H1 (cell line): ENCODE measurements around the gene ATG7. TPM values are rescaled to one million over a fixed set of nuclear protein-coding genes. Genes with fewer than 3 reads are reported as not detected.

Source experiments
- CTCF ChIA-PET: fragments of 300-600 bp; sonication (Branson Sonifier 250); formaldehyde crosslinking; loops from one replicate; lab custom pipeline; 2021; ENCODE audit not compliant: partially characterized antibody; lab: Charles Lee
- POLR2A ChIA-PET: fragments of 300-600 bp; sonication (Branson Sonifier 250); formaldehyde crosslinking; loops from one replicate; lab custom pipeline; 2021; ENCODE audit warnings: inconsistent platforms; ENCODE audit not compliant: partially characterized antibody; lab: Charles Lee
- DNase-seq, 2 experiments: peaks; one replicate each; pipeline versions ENCODE4 v3.0.0 to v3.0.0-alpha.2; 2010 to 2022; ENCODE audit warnings: low spot score in 2 of 2, low read depth in 1 of 2, mixed read lengths in 1 of 2
- FAIRE-seq: peaks from 2 replicates; lab custom pipeline; 2011; peaks lifted over from hg19 to GRCh38; lab: Jason Lieb, UNC
- H2AFZ ChIP-seq: 2 replicates; pipeline ENCODE4 v1.8.1; 2012; ENCODE audit warnings: low read length, inconsistent platforms
- H2AK5ac ChIP-seq: 2 replicates; pipeline ENCODE4 v1.6.1; 2013; ENCODE audit warnings: low read depth, low read length
- H2BK120ac ChIP-seq: replicated peaks from 2 replicates; pipeline ENCODE3; 2013; ENCODE audit warnings: low read depth, low read length, inconsistent platforms
- H2BK12ac ChIP-seq: 2 replicates; pipeline ENCODE4 v1.6.1; 2013; ENCODE audit warnings: low read depth, low read length
- H2BK15ac ChIP-seq: 2 replicates; pipeline ENCODE4 v1.6.1; 2013; ENCODE audit warnings: low read length
- H2BK20ac ChIP-seq: 2 replicates; pipeline ENCODE4 v1.6.1; 2013; ENCODE audit warnings: low read length
- H2BK5ac ChIP-seq: 2 replicates; pipeline ENCODE4 v1.6.1; 2013; ENCODE audit warnings: low read depth, low read length
- H3K14ac ChIP-seq: 2 replicates; pipeline ENCODE4 v1.6.1; 2013; ENCODE audit warnings: inconsistent platforms; ENCODE audit not compliant: insufficient read length
- H3K18ac ChIP-seq: 2 replicates; pipeline ENCODE4 v1.6.1; 2013; ENCODE audit warnings: low read length; ENCODE audit errors: extremely low read depth
- H3K23ac ChIP-seq: 2 replicates; pipeline ENCODE4 v1.6.1; 2013; ENCODE audit warnings: inconsistent platforms; ENCODE audit not compliant: insufficient read length
- H3K23me2 ChIP-seq: 2 replicates; pipeline ENCODE4 v1.6.1; 2013; ENCODE audit warnings: low read depth, low read length
- H3K27ac ChIP-seq: 2 replicates; pipeline ENCODE4 v1.6.1; 2011; ENCODE audit warnings: low read depth, low read length, inconsistent platforms
- H3K27me3 ChIP-seq, 4 experiments: replicated peaks in 1 of 4; 1 replicate in 1 of 4; 2 replicates in 3 of 4; pipeline versions ENCODE4 v1.6.1 to v1.8.1; 2011 to 2013; ENCODE audit warnings: low read length in 3 of 4, mild to moderate bottlenecking in 3 of 4, inconsistent platforms in 2 of 4, mixed read lengths in 2 of 4, moderate library complexity in 1 of 4; ENCODE audit not compliant: control insufficient read depth in 3 of 4, insufficient read depth in 3 of 4; ENCODE audit errors: extremely low read depth in 1 of 4
- H3K36me3 ChIP-seq, 4 experiments: 2 replicates each; pipeline versions ENCODE4 v1.6.1 to v1.8.1; 2011 to 2013; ENCODE audit warnings: mild to moderate bottlenecking in 4 of 4, low read length in 3 of 4, moderate library complexity in 2 of 4, control low read depth in 1 of 4, inconsistent platforms in 1 of 4; ENCODE audit not compliant: insufficient read depth in 4 of 4, control insufficient read depth in 2 of 4
- H3K4ac ChIP-seq: replicated peaks from 2 replicates; pipeline ENCODE3; 2013; ENCODE audit warnings: low read length, low read depth, mixed read lengths, inconsistent platforms; ENCODE audit not compliant: insufficient read length
- H3K4me1 ChIP-seq, 4 experiments: replicated peaks in 1 of 4; 1 replicate in 1 of 4; 2 replicates in 3 of 4; pipeline versions ENCODE4 v1.6.1 to v1.8.1; 2011 to 2013; ENCODE audit warnings: low read length in 3 of 4, inconsistent platforms in 2 of 4, mixed read lengths in 1 of 4; ENCODE audit not compliant: insufficient read depth in 4 of 4, control insufficient read depth in 3 of 4
- H3K4me2 ChIP-seq, 2 experiments: 2 replicates each; pipeline versions ENCODE4 v1.6.1 to v1.8.1; 2011 to 2013; ENCODE audit warnings: low read depth in 2 of 2, low read length in 2 of 2, control low read depth in 1 of 2, inconsistent platforms in 1 of 2, mild to moderate bottlenecking in 1 of 2; ENCODE audit not compliant: insufficient read depth in 1 of 2
- H3K4me3 ChIP-seq, 4 experiments: fragments of 200-600, 300-600 bp in 1 of 4; sonication (generic), shearing (Covaris generic), sonication (Bioruptor Twin) in 1 of 4; 2 replicates each; pipeline versions ENCODE4 v1.5.1 to v1.8.1; 2011 to 2016; ENCODE audit warnings: low read length in 4 of 4, low read depth in 3 of 4, control low read depth in 2 of 4, inconsistent platforms in 2 of 4, mild to moderate bottlenecking in 2 of 4, mixed read lengths in 1 of 4, moderate library complexity in 1 of 4; ENCODE audit not compliant: insufficient read depth in 2 of 4; ENCODE audit errors: extremely low read depth in 1 of 4
- H3K56ac ChIP-seq: replicated peaks from 2 replicates; pipeline ENCODE3; 2013; ENCODE audit warnings: low read depth, mild to moderate bottlenecking, mixed read lengths, low read length, inconsistent platforms; ENCODE audit not compliant: insufficient read length
- H3K79me1 ChIP-seq: 2 replicates; pipeline ENCODE4 v1.6.1; 2013; ENCODE audit warnings: low read depth, low read length, control low read depth
- H3K79me2 ChIP-seq, 2 experiments: 2 replicates each; pipeline versions ENCODE4 v1.6.1 to v1.8.1; 2012 to 2013; ENCODE audit warnings: low read length in 2 of 2, mild to moderate bottlenecking in 2 of 2, inconsistent platforms in 1 of 2; ENCODE audit not compliant: insufficient read depth in 2 of 2, control insufficient read depth in 1 of 2
- H3K9ac ChIP-seq, 4 experiments: replicated peaks in 1 of 4; 1 replicate in 1 of 4; 2 replicates in 3 of 4; pipeline versions ENCODE4 v1.6.1 to v1.8.1; 2011 to 2013; ENCODE audit warnings: low read depth in 3 of 4, low read length in 3 of 4, control low read depth in 2 of 4, mild to moderate bottlenecking in 2 of 4, moderate library complexity in 2 of 4, inconsistent platforms in 1 of 4; ENCODE audit errors: extremely low read depth in 1 of 4
- H3K9me3 ChIP-seq, 2 experiments: 2 replicates each; pipeline versions ENCODE4 v1.6.1 to v1.8.1; 2012 to 2013; ENCODE audit warnings: mild to moderate bottlenecking in 2 of 2, moderate library complexity in 2 of 2, control low read depth in 1 of 2, inconsistent platforms in 1 of 2, low read depth in 1 of 2, low read length in 1 of 2, mixed read lengths in 1 of 2; ENCODE audit not compliant: insufficient read depth in 2 of 2
- H4K20me1 ChIP-seq, 2 experiments: replicated peaks in 1 of 2; 2 replicates each; pipeline versions ENCODE3 to v1.8.1; 2011 to 2013; ENCODE audit warnings: inconsistent platforms in 2 of 2, low read length in 2 of 2, mild to moderate bottlenecking in 1 of 2; ENCODE audit not compliant: insufficient read depth in 2 of 2, control insufficient read depth in 1 of 2
- H4K5ac ChIP-seq: 2 replicates; pipeline ENCODE4 v1.6.1; 2013; ENCODE audit warnings: low read length, low read depth, mixed read lengths, inconsistent platforms; ENCODE audit not compliant: insufficient read length
- H4K8ac ChIP-seq: 2 replicates; pipeline ENCODE4 v1.8.0; 2013; ENCODE audit warnings: mild to moderate bottlenecking, moderate library complexity, low read length, inconsistent platforms; ENCODE audit not compliant: insufficient read depth; ENCODE audit errors: extremely low read depth
- H4K91ac ChIP-seq: replicated peaks from 2 replicates; pipeline ENCODE3; 2013; ENCODE audit warnings: low read length, mixed read lengths, inconsistent platforms; ENCODE audit not compliant: insufficient read length
- BCL11A ChIP-seq, 2 experiments: IDR thresholded peaks; one replicate each; pipeline ENCODE4 v1.6.1; 2011; ENCODE audit warnings: low read depth in 2 of 2, low read length in 2 of 2, mild to moderate bottlenecking in 2 of 2
- BRCA1 ChIP-seq: IDR thresholded peaks from 2 replicates; pipeline ENCODE4 v1.6.1; 2012; ENCODE audit warnings: low read depth, low read length, improper control_type of control experiment
- FOSL1 ChIP-seq: IDR thresholded peaks from 2 replicates; pipeline ENCODE4 v1.6.1; 2011; ENCODE audit warnings: mild to moderate bottlenecking, low read depth, low read length, moderate library complexity; ENCODE audit not compliant: insufficient read depth
- HDAC6 ChIP-seq: IDR thresholded peaks from one replicate; pipeline ENCODE4 v1.7.1; 2012; ENCODE audit warnings: low read depth, mild to moderate bottlenecking, inconsistent platforms, low read length, moderate library complexity
- JUN ChIP-seq: IDR thresholded peaks from 2 replicates; pipeline ENCODE4 v1.6.1; 2011; ENCODE audit warnings: low read depth, mild to moderate bottlenecking, improper control_type of control experiment, low read length
- KDM1A ChIP-seq: fragments of 200-600, 300-600 bp; sonication (generic); IDR thresholded peaks from 2 replicates; pipeline ENCODE4 v1.7.1; 2016; ENCODE audit warnings: mild to moderate bottlenecking, low read length, borderline replicate concordance
- NANOG ChIP-seq: IDR thresholded peaks from 2 replicates; pipeline ENCODE4 v1.6.1; 2011; ENCODE audit warnings: low read length, low read depth, mild to moderate bottlenecking, inconsistent platforms; ENCODE audit not compliant: insufficient read depth, poor library complexity, severe bottlenecking
- POU5F1 ChIP-seq: IDR thresholded peaks from 2 replicates; pipeline ENCODE4 v1.6.1; 2011; ENCODE audit warnings: low read depth, mild to moderate bottlenecking, low read length, moderate library complexity
- RBBP5 ChIP-seq: IDR thresholded peaks from 2 replicates; pipeline ENCODE4 v1.7.1; 2012; ENCODE audit warnings: low read depth, mild to moderate bottlenecking, inconsistent platforms, low read length, moderate library complexity, borderline replicate concordance
- TBP ChIP-seq: IDR thresholded peaks from 2 replicates; pipeline ENCODE4 v1.6.1; 2011; ENCODE audit warnings: low read depth, low read length, improper control_type of control experiment
- WGBS, 2 experiments: shearing (Covaris generic) in 1 of 2; methylation state at CpG; one replicate each; pipeline versions ENCODE4 v1.1.6 to v1.1.7; 2013 to 2015; ENCODE audit warnings: low lambda C conversion rate in 2 of 2, mixed read lengths in 2 of 2, inconsistent platforms in 1 of 2, low coverage in 1 of 2, missing lambda C conversion rate in 1 of 2; ENCODE audit not compliant: insufficient replicate concordance in 2 of 2, insufficient coverage in 1 of 2, insufficient read length in 1 of 2; ENCODE audit errors: extremely low coverage in 1 of 2, missing lambda C conversion rate in 1 of 2; 5-methylcytosine and 5-hydroxymethylcytosine counted together
- polyA plus RNA-seq, 7 experiments: library from polyadenylated mRNA; depleted of rRNA in 3 of 7; stranded (reverse) in 5 of 7; unstranded in 2 of 7; fragments of >200 nt in 5 of 7; fragments of 200-250 nt in 2 of 7; gene quantifications; 1 replicate in 5 of 7; 2 replicates in 1 of 7; 4 replicates in 1 of 7; pipeline versions ENCODE4 v1.2.1 to v1.2.3, GENCODE V29; 2011 to 2013; ENCODE audit warnings: missing spikeins in 2 of 7, mixed read lengths in 2 of 7
- total RNA-seq: library from RNA; stranded (reverse); fragmentation: NEBNext Ultra II Directional; extraction: Animal tissue kit (Norgen Biotek cat#: 25700); gene quantifications from 2 replicates; pipeline ENCODE4 v1.2.1, GENCODE V29; 2021
- TF ChIP-seq, protein P1 (sequence below): IDR thresholded peaks from 2 replicates; pipeline ENCODE4 v1.6.1; 2012; ENCODE audit warnings: inconsistent platforms

Gene ATG7
- total and polyA plus RNA-seq, 2 of the 8 experiments (the other 6 are each of a cell fraction or from before 2014, with no cell fraction given): 15.0 to 19.1 TPM

DNA sequence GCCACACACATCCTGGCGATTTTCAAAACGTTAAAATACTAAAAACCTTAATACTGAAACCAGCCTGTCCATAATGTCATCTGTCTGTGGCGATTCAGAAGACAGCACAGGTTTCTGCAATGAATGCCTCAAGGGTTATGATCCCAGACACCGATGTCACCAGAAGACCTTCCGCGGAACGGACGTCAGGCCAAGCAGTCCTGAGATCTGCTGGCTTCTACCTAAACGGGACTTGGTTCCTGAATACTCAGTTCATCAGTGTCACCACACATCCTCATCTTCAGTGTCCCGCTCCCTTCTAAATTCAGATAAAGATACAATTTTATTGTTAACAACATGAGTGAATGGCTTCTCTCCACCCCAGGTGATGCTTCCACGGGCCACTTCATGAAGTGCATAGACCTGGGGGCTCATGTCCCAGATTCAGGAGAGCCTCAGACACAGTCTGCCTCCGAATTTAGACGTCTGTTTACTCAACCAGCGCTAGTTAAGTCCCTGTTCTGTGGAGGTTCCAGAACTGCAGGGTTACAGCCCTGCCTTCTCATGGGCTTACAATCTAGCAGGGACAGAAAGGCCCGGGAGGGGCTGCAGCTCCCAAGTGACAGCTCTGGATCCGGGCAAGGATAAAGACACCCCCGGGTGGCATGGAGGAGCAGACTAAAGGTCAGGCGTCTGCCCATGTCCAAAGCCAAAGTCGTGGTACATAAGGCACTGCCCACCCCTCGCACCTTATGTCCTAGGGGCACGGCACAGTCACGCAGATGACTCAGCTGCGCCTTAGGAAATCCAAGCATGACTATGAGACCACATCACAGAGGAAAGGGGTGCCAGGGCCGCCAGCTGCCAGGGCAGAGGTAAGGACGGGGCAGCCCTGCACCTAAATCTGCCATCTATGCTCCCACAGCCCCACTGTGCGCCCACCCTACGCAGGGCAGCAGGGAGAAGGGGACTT, 295.6 kb downstream of the ATG7 start:
- Histone ChIP-seq H3K4ac (no peak overlapping the region), H2AK5ac (no peak overlapping the region), H2BK12ac (no peak overlapping the region), H3K27ac (no peak overlapping the region), H3K23ac (no peak overlapping the region), H2BK5ac (no peak overlapping the region), H3K36me3 (peaks cover 0 to 14% (median 0%) of the 10 kb centered on the region in 4 experiments; a peak in 5 of 8 replicates), H3K4me3 (no peak overlapping the region), H3K56ac (no peak overlapping the region), H4K5ac (no peak overlapping the region), H3K9ac (no peak overlapping the region), H3K27me3 (no peaks in the 10 kb centered on the region), H4K91ac (no peak overlapping the region), H3K79me1 (peaks cover 21% of the 10 kb centered on the region), H3K14ac (no peak overlapping the region), H3K4me1 (no peaks in the 10 kb centered on the region), H3K4me2 (no peak overlapping the region), H3K18ac (no peak overlapping the region; the same call in 1 of the 2 replicates), H2BK120ac (no peak overlapping the region), H2BK15ac (no peak overlapping the region), H3K9me3 (no peaks in the 10 kb centered on the region), H4K20me1 (peaks cover 15 to 26% of the 10 kb centered on the region in 2 experiments), H2BK20ac (no peak overlapping the region), H2AFZ (no peak overlapping the region), H4K8ac (no peak overlapping the region), H3K79me2 (peaks cover 0 to 43% of the 10 kb centered on the region in 2 experiments; a peak in 2 of 4 replicates), H3K23me2 (no peaks in the 10 kb centered on the region; the same call in 1 of the 2 replicates)
- 90% methylated on average over 27 of the region's 27 CpGs; no CpG with 5 or more reads in 1 of the 2 experiments for WGBS, 2 experiments
- POLR2A ChIA-PET: interaction anchor here (0.7 kb wide), 1 partner anchor 26 kb away, joined by 3 read pairs; no protein-coding TSS in a partner anchor
- DNase-seq (no peak), FAIRE-seq (no peak)
- CTCF ChIA-PET: interaction anchor here (0.6 to 2.9 kb wide), 12 partner anchors 9 to 368 kb away, joined by 3 to 9 read pairs (median 4); no protein-coding TSS in a partner anchor
- no peak for TF ChIP-seq JUN
- no peak for TF ChIP-seq POU5F1
- TF ChIP-seq, protein P1, sequence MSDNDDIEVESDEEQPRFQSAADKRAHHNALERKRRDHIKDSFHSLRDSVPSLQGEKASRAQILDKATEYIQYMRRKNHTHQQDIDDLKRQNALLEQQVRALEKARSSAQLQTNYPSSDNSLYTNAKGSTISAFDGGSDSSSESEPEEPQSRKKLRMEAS: no peak
- no peak for TF ChIP-seq RBBP5
- TF ChIP-seq TBP: no peak
- no peak for TF ChIP-seq HDAC6
- no peak for TF ChIP-seq BCL11A (IDR thresholded peaks at IDR 0.05; ENCODE audit: low read depth in 2 of 2, low read length in 2 of 2)
- TF ChIP-seq NANOG: no peak
- no peak for TF ChIP-seq KDM1A
- no peak for TF ChIP-seq FOSL1
- no peak for TF ChIP-seq BRCA1
